ENCODE measurements around the gene UGT2B7. TPM values are rescaled to one million over a fixed set of nuclear protein-coding genes. Genes with fewer than 3 reads are reported as not detected.

Gene UGT2B7
- total RNA-seq, 2 experiments from 2014 or later = not detected

- ChIA-PET POLR2A (no interaction called here), CTCF (no interaction called here)
- Mint-ChIP-seq H3K4me3 (no peak overlapping the region), H3K27me3 (no peaks in the 10 kb centered on the region), H3K4me1 (no peaks in the 10 kb centered on the region), H3K36me3 (ENCODE audit: low read depth) (no peaks in the 10 kb centered on the region), H3K9me3 (no peaks in the 10 kb centered on the region), H3K27ac (no peak overlapping the region)
- no peak for DNase-seq
These were observed 31.9 kb upstream of the UGT2B7 start for GRCh38 chr4:69064391-69064790.

DNA sequence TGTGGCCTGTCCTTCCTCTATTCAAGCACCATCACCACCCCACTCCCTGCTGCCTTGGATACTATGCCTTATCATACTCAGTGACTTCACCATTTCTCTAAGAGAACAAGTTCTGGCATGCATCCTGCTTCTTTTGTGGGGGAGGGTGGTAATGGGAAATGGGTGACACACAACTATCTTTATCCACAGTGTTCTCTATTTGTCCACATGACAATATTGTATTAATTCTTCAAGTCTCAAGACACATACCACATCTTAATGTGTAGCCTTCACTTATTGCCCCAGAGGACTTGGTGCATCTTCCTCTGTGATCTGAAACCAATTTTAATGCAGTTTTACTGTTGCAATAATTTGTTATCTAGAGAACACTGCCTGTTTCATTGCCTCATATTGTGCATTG is 29.3 kb upstream of the UGT2B7 start:
- H3K27me3 Mint-ChIP-seq = no peaks in the 10 kb centered on the region
- no peaks in the 10 kb centered on the region for H3K9me3 Mint-ChIP-seq
- ChIA-PET CTCF (no interaction called here), POLR2A (no interaction called here)
- no peak overlapping the region for H3K27ac Mint-ChIP-seq
- DNase-seq = no peak
- H3K4me3 Mint-ChIP-seq = no peak overlapping the region
- H3K4me1 Mint-ChIP-seq = no peaks in the 10 kb centered on the region
- no peaks in the 10 kb centered on the region for H3K36me3 Mint-ChIP-seq (ENCODE audit: low read depth)

GRCh38 chr4:69069085-69069484 is 27.2 kb upstream of the UGT2B7 start:
- no peaks in the 10 kb centered on the region for H3K27me3 Mint-ChIP-seq
- no peaks in the 10 kb centered on the region for H3K4me1 Mint-ChIP-seq
- ChIA-PET POLR2A (no interaction called here), CTCF (no interaction called here)
- H3K27ac Mint-ChIP-seq = no peak overlapping the region
- H3K36me3 Mint-ChIP-seq (ENCODE audit: low read depth) = no peaks in the 10 kb centered on the region
- no peaks in the 10 kb centered on the region for H3K9me3 Mint-ChIP-seq
- no peak for DNase-seq
- H3K4me3 Mint-ChIP-seq = no peak overlapping the region

DNA sequence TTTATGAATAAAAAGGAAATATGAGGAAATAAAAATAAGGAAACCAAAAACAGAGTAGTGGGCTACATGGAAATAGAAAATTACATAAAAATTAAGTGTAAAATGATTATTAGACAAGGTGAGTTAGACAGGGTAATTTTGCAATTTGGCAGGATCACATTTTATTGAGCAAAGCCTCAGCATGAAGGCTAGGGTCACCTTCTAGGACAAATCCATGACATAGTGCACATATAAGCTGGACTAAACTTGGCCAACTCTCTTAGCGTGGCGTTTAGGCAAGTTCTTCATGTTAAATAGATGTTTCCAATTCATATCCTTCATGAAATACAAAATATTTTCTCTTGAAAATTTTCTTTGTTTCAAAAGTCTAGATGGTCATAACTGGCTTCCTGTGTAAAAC is 25.7 kb upstream of the UGT2B7 start:
- H3K27me3 Mint-ChIP-seq = no peaks in the 10 kb centered on the region
- H3K27ac Mint-ChIP-seq = no peak overlapping the region
- no peaks in the 10 kb centered on the region for H3K9me3 Mint-ChIP-seq
- H3K4me1 Mint-ChIP-seq = no peaks in the 10 kb centered on the region
- ChIA-PET CTCF (no interaction called here), POLR2A (no interaction called here)
- H3K4me3 Mint-ChIP-seq = no peak overlapping the region
- no peak for DNase-seq
- H3K36me3 Mint-ChIP-seq (ENCODE audit: low read depth) = no peaks in the 10 kb centered on the region

- ChIA-PET CTCF (no interaction called here), POLR2A (no interaction called here)
- no peaks in the 10 kb centered on the region for H3K36me3 Mint-ChIP-seq (ENCODE audit: low read depth)
- no peaks in the 10 kb centered on the region for H3K4me1 Mint-ChIP-seq
- DNase-seq = no peak
- no peak overlapping the region for H3K27ac Mint-ChIP-seq
- no peak overlapping the region for H3K4me3 Mint-ChIP-seq
- H3K9me3 Mint-ChIP-seq = no peaks in the 10 kb centered on the region
- H3K27me3 Mint-ChIP-seq = no peaks in the 10 kb centered on the region
These were observed 25.0 kb upstream of the UGT2B7 start for GRCh38 chr4:69071286-69071685.

- H3K9me3 Mint-ChIP-seq = no peaks in the 10 kb centered on the region
- no peak overlapping the region for H3K27ac Mint-ChIP-seq
- DNase-seq = no peak
- no peaks in the 10 kb centered on the region for H3K27me3 Mint-ChIP-seq
- H3K4me3 Mint-ChIP-seq = no peak overlapping the region
- ChIA-PET CTCF (no interaction called here), POLR2A (no interaction called here)
- no peaks in the 10 kb centered on the region for H3K36me3 Mint-ChIP-seq (ENCODE audit: low read depth)
- no peaks in the 10 kb centered on the region for H3K4me1 Mint-ChIP-seq
These were observed 22.9 kb upstream of the UGT2B7 start for GRCh38 chr4:69073375-69073774.

DNA sequence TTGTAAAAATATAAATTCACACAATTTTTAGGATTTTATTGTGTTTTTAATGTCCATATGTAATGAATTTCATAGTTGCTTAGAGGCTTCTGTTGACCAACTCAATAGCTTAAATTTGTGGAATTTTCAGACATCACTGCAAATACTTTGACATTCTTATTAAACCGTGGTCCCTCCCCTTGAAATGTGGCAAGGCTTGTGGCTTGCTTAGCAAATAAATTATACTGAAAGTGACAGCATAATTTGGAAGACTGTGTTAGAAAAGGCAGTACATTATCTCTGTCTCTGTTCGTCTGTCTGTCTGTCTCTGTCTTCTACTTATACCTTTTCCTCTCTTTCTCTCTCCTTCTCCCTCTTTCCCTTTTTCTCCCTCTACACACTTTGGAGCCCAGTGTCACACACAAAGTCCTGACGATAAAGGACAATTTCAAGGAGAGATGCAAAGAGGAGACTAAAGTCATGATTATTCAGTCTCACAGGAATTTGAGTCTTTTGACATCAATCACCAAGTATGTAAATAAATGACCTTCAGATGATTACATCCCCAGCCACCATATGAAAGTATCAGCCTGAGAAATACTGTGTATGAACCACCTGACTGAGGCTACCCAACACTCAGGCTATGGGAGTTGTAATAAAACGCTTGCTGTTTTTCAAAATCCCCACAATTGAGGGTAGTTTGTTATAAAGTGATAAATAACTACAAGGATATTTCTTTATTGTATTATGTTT is 21.0 kb upstream of the UGT2B7 start:
- no peak for DNase-seq
- POLR2A ChIA-PET = no interaction called here
- CTCF ChIA-PET = no interaction called here
- H3K4me1 Mint-ChIP-seq = no peaks in the 10 kb centered on the region
- H3K36me3 Mint-ChIP-seq (ENCODE audit: low read depth) = no peaks in the 10 kb centered on the region
- no peaks in the 10 kb centered on the region for H3K9me3 Mint-ChIP-seq
- no peaks in the 10 kb centered on the region for H3K27me3 Mint-ChIP-seq
- H3K27ac Mint-ChIP-seq = no peak overlapping the region
- H3K4me3 Mint-ChIP-seq = no peak overlapping the region

DNA sequence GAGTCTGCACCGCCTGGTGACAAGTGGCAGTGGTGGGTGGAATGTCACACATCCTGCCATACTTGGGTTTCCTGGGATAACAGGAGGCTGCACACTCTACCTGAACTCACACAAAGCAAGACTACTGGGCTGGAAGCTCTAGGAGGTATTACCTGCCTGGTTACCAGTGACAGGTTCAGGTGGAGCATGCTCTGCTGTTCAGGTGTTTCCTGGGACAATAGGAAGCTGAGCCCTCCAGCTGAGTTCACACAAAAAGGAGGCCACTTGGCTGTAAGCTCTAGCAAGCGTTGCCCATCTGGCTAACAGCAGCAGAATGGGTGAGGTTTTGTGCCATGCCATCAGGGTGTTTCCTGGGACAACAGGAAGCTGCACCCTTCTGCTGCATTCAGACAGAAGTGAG is 17.4 kb upstream of the UGT2B7 start:
- no peaks in the 10 kb centered on the region for H3K4me1 Mint-ChIP-seq
- H3K36me3 Mint-ChIP-seq (ENCODE audit: low read depth) = no peaks in the 10 kb centered on the region
- H3K27ac Mint-ChIP-seq = no peak overlapping the region
- no peaks in the 10 kb centered on the region for H3K9me3 Mint-ChIP-seq
- no peak overlapping the region for H3K4me3 Mint-ChIP-seq
- H3K27me3 Mint-ChIP-seq = no peaks in the 10 kb centered on the region
- ChIA-PET POLR2A (no interaction called here), CTCF (no interaction called here)
- no peak for DNase-seq

GRCh38 chr4:69088473-69088872 is 7.8 kb upstream of the UGT2B7 start:
- no peaks in the 10 kb centered on the region for H3K36me3 Mint-ChIP-seq (ENCODE audit: low read depth)
- POLR2A ChIA-PET = no interaction called here
- H3K9me3 Mint-ChIP-seq = no peaks in the 10 kb centered on the region
- no peak for DNase-seq
- no peak overlapping the region for H3K4me3 Mint-ChIP-seq
- H3K27ac Mint-ChIP-seq = no peak overlapping the region
- H3K4me1 Mint-ChIP-seq = no peaks in the 10 kb centered on the region
- CTCF ChIA-PET = no interaction called here
- no peaks in the 10 kb centered on the region for H3K27me3 Mint-ChIP-seq

GRCh38 chr4:69089388-69089787 is 6.9 kb upstream of the UGT2B7 start:
- H3K27me3 Mint-ChIP-seq = no peaks in the 10 kb centered on the region
- H3K4me1 Mint-ChIP-seq = no peaks in the 10 kb centered on the region
- no peaks in the 10 kb centered on the region for H3K9me3 Mint-ChIP-seq
- H3K4me3 Mint-ChIP-seq = no peak overlapping the region
- DNase-seq = no peak
- no peaks in the 10 kb centered on the region for H3K36me3 Mint-ChIP-seq (ENCODE audit: low read depth)
- ChIA-PET CTCF (no interaction called here), POLR2A (no interaction called here)
- no peak overlapping the region for H3K27ac Mint-ChIP-seq

- Mint-ChIP-seq H3K4me1 (no peaks in the 10 kb centered on the region), H3K4me3 (no peak overlapping the region), H3K9me3 (no peaks in the 10 kb centered on the region), H3K27ac (no peak overlapping the region), H3K27me3 (no peaks in the 10 kb centered on the region), H3K36me3 (ENCODE audit: low read depth) (no peaks in the 10 kb centered on the region)
- DNase-seq = no peak
- ChIA-PET POLR2A (no interaction called here), CTCF (no interaction called here)
These were observed 4.1 kb upstream of the UGT2B7 start for GRCh38 chr4:69092190-69092589.

DNA sequence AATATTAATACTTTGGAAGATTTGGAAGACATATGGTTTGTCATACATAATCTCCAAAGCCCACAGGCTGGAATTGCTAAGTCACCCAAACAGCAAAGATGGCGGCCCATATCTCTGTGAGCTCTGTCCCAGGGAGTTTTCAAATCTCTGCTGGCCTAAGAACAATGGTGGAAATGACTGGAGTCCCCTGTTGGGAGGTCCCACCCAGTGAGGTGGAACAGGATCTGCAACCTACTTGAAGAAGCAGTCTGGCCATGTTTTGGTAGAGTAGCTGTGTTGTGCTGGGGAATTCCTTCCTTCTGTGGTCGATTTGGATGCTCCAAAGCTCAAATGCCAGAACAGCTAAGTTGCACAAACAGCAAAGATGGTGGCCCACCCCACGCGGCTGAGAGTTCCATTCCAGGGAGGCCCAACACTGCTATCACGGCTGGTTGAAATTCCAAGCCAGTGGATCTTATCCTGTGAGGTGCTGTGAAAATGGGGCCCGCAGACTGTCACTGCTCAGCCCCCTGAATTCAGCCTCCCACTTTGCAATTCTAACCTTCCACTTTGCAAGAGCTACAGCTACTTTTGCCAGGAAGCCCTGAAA is 3.2 kb upstream of the UGT2B7 start:
- Mint-ChIP-seq H3K4me1 (no peaks in the 10 kb centered on the region), H3K27ac (no peak overlapping the region), H3K36me3 (ENCODE audit: low read depth) (no peaks in the 10 kb centered on the region), H3K27me3 (no peaks in the 10 kb centered on the region), H3K4me3 (no peak overlapping the region), H3K9me3 (no peaks in the 10 kb centered on the region)
- no peak for DNase-seq
- POLR2A ChIA-PET = no interaction called here
- CTCF ChIA-PET = no interaction called here

DNA sequence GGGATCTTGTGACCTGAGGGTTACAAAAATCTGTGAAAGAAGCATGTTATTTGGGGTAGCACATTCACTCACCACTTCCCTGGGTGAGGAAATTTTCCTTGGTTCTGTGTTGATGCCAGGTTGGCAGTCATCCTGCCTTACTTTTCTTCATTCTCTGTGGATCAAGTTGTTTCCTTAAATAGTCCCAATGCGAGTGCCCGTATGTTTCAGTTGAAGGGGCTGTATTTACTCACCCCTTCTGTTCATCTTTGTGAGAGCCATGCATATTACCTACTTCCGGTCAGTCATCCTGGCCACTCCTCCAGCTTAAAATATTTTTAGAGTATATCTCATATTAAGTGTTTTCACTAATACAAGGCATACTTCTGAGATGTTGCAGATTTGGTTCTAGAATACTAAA is 2.6 kb upstream of the UGT2B7 start:
- Mint-ChIP-seq H3K9me3 (no peaks in the 10 kb centered on the region), H3K4me3 (no peak overlapping the region), H3K36me3 (ENCODE audit: low read depth) (no peaks in the 10 kb centered on the region), H3K4me1 (no peaks in the 10 kb centered on the region), H3K27me3 (no peaks in the 10 kb centered on the region), H3K27ac (no peak overlapping the region)
- no peak for DNase-seq
- POLR2A ChIA-PET = no interaction called here
- CTCF ChIA-PET = no interaction called here

DNA sequence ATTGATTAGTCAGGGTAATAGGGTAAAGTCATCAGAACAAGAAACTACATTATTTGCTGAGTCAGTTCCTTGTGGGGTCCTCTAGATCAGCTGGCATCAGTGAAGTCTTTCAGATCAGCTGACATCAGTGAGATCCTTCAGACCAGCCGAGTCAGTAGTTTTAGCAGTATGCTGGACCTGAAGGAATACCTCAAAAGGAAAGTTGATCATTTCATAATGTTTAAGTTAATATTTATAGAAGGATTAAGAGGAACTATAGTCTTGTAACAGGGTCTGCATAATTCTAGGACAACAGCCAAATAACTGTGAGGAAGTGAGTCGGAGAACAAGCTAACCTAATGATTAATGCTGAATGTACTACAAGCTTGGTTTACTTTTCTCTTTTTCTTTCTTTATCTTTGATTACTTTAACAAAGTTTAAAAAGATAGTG is 958 bp upstream of the UGT2B7 start:
- no peak for DNase-seq
- no peaks in the 10 kb centered on the region for H3K4me1 Mint-ChIP-seq
- no peaks in the 10 kb centered on the region for H3K9me3 Mint-ChIP-seq
- ChIA-PET POLR2A (no interaction called here), CTCF (no interaction called here)
- H3K36me3 Mint-ChIP-seq (ENCODE audit: low read depth) = no peaks in the 10 kb centered on the region
- no peaks in the 10 kb centered on the region for H3K27me3 Mint-ChIP-seq
- H3K27ac Mint-ChIP-seq = no peak overlapping the region
- H3K4me3 Mint-ChIP-seq = no peak overlapping the region
